BJ (cell line): Measurements from ENCODE around the gene PTK6. TPM values are rescaled to one million over a fixed set of nuclear protein-coding genes. Genes with fewer than 3 reads are reported as not detected.
"Not testable (repeated sequence)": the region's sequence is repeated elsewhere in the genome, so short reads cannot be mapped to it uniquely, and the experiment has no call there.

ENCODE experiments used
- CTCF ChIA-PET: fragments of 350-600 bp; formaldehyde crosslinking; extraction: SDS; loops from one replicate; lab custom pipeline; 2021; ENCODE audit warnings: antibody characterized with exemption, inconsistent platforms; lab: Yijun Ruan, JAX
- POLR2A ChIA-PET: fragments of 300-600 bp; sonication (Branson Sonifier 250); formaldehyde crosslinking; extraction: SDS; loops from one replicate; lab custom pipeline; 2021; ENCODE audit warnings: antibody characterized with exemption; lab: Charles Lee
- DNase-seq: peaks from one replicate; pipeline ENCODE4 v3.0.0-alpha.2; 2011; ENCODE audit warnings: low read depth
- H3K27me3 ChIP-seq: 2 replicates; pipeline ENCODE4 v1.6.0; 2011; ENCODE audit warnings: low read length; ENCODE audit not compliant: control insufficient read depth, insufficient read depth
- H3K36me3 ChIP-seq: 2 replicates; pipeline ENCODE4 v1.5.1; 2011; ENCODE audit warnings: low read length; ENCODE audit not compliant: control insufficient read depth, insufficient read depth
- H3K4me3 ChIP-seq: 2 replicates; pipeline ENCODE4 v1.5.1; 2011; ENCODE audit warnings: low read depth, mild to moderate bottlenecking, control low read depth, low read length
- CTCF ChIP-seq: IDR thresholded peaks from 2 replicates; pipeline ENCODE4 v1.5.1; 2011; ENCODE audit warnings: low read depth, mild to moderate bottlenecking, control low read depth, inconsistent platforms, low read length, moderate library complexity; ENCODE audit not compliant: insufficient read depth
- polyA plus RNA-seq: library from polyadenylated mRNA; depleted of rRNA; stranded (reverse); fragments of >200 nt; gene quantifications from 2 replicates; pipeline ENCODE4 v1.2.3, GENCODE V29; 2011; rRNA removed

PTK6 gene
- polyA plus RNA-seq, 1 experiment = 0.05 TPM

DNA sequence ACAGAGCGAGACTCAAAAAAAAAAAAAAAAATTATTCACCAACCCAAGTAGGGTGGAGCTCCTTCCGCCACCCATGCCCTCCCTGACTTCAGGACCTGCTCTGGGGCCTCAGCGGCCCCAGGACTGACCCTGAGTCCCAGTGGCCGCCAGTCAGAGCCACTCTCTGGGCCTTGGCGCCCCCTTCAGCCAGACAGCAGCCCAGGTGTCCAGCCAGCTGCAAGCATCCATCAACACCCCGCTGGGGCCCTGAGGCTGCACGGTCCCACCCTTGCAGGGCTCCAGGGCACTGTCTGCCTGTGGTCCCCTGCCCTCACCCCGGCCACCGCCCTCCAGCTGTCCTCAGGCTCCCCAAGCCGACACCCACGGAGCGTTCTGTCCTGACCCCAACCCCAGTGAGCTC, 53.3 kb downstream of the PTK6 start:
- POLR2A ChIA-PET = no interaction called here
- no peak overlapping the region for H3K4me3 ChIP-seq
- H3K27me3 ChIP-seq = peaks cover 2% of the 10 kb centered on the region
- TF ChIP-seq CTCF = no peak; the same call in 1 of the 2 replicates
- CTCF ChIA-PET = interaction anchor here (0.7 to 1.6 kb wide), 3 partner anchors 10 to 29 kb away, joined by 3 to 6 read pairs (median 3); no protein-coding TSS in a partner anchor
- no peak for DNase-seq
- no peaks in the 10 kb centered on the region for H3K36me3 ChIP-seq

DNA sequence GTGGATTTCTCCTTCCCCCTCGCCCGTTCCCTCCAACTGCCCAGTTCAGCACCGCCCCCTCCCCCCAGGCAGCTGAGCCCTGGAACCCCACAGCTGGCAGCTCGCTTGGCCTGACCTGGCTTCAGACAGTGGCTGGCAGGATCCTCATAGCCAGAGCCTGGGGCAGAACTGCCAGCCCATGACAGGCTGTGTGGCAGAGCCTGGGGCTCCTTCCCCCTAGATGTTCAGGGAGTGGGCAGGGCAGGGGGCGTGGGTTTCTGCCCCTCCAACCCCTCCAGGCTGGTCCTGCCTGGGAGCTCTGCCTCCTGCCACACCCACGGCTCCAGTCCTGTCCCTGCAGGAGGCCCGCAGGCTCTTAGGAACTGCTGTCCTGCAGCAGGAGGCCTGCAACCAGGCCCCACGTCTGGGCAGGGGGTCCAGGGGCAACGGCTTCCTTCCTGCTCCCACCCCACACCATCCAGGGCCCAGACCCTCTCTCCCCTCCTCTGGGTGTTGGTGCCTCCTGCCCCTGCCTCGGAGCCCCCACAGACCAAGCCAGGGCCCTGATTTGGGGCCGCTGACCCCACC, 55.1 kb downstream of the PTK6 start:
- POLR2A ChIA-PET = no interaction called here
- CTCF ChIA-PET = interaction anchor here (1.2 kb wide), 1 partner anchor 15 kb away, joined by 4 read pairs; no protein-coding TSS in a partner anchor
- peaks cover 9% of the 10 kb centered on the region for H3K27me3 ChIP-seq

GRCh38 chr20:63481503-63481902, 55.7 kb downstream of the PTK6 start:
- CTCF ChIA-PET = interaction anchor here (1.2 kb wide), 1 partner anchor 15 kb away, joined by 4 read pairs; no protein-coding TSS in a partner anchor
- no peak for DNase-seq
- POLR2A ChIA-PET = no interaction called here

More for the DNA sequence above, 55.1 kb downstream of the PTK6 start:
- Histone ChIP-seq H3K4me3 (no peak overlapping the region), H3K36me3 (no peaks in the 10 kb centered on the region)
- no peak for TF ChIP-seq CTCF
- DNase-seq = no peak

DNA sequence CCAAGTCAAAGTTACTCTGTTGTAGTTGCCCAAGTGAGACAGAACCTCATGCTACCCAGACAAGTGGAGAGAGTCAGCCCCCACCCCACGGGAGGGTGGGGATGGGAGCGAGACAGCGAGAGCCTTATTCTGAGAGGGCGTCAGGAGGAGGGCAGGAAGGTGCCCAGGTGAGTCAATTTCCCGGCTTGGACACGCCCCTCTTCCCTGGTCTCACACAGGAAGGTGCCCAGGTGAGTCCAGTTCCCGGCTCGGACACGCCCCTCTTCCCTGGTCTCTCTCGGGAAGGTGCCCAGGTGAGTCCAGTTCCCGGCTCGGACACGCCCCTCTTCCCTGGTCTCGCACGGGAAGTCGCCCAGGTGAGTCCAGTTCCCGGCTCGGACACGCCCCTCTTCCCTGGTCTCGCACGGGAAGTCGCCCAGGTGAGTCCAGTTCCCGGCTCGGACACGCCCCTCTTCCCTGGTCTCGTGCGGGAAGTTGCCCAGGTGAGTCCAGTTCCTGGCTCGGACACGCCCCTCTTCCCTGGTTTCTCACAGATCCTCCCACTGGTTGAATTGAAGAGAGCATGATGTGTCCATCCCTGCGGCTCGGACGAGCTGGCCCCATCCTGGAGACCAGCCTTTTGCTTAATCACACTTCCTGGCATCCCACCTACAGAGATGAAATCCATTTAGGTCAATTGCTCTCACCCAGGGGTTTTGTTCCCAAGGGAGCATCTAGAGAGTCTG, 57.3 kb downstream of the PTK6 start:
- POLR2A ChIA-PET, H3K4me3 ChIP-seq, DNase-seq, H3K36me3 ChIP-seq, CTCF ChIA-PET: not testable (repeated sequence)
- H3K27me3 ChIP-seq = peaks cover 13% of the 10 kb centered on the region

More at GRCh38 chr20:63481503-63481902, 55.7 kb downstream of the PTK6 start:
- peaks cover 9% of the 10 kb centered on the region for H3K27me3 ChIP-seq
- no peak overlapping the region for H3K4me3 ChIP-seq
- no peak for TF ChIP-seq CTCF
- no peaks in the 10 kb centered on the region for H3K36me3 ChIP-seq

GRCh38 chr20:63478346-63479302, 58.6 kb downstream of the PTK6 start:
- Histone ChIP-seq H3K27me3 (peaks cover 24% of the 10 kb centered on the region), H3K36me3 (no peaks in the 10 kb centered on the region), H3K4me3 (no peak overlapping the region)
- ChIA-PET POLR2A (no interaction called here), CTCF (interaction anchor here (1.1 kb wide), 1 partner anchor 297 kb away, joined by 3 read pairs; no protein-coding TSS in a partner anchor)
- TF ChIP-seq CTCF = no peak
- DNase-seq = no peak

Other genes starting within 250 kb of the PTK6 start
- gene COL20A1, start 244.2 kb downstream of the PTK6 start, polyA plus RNA-seq = not detected in 2 replicates
- not detected in 2 replicates for gene CHRNA4, start 176.0 kb downstream of the PTK6 start, polyA plus RNA-seq
- not detected in 2 replicates for gene KCNQ2, start 64.7 kb downstream of the PTK6 start, polyA plus RNA-seq
- 8.3 and 9.4 TPM in 2 replicates for gene EEF1A2, start 38.3 kb downstream of the PTK6 start, polyA plus RNA-seq
- 16.5 and 26.9 TPM in 2 replicates for gene PPDPF, start 16.6 kb downstream of the PTK6 start, polyA plus RNA-seq
- not detected in 2 replicates for gene SRMS, start 10.4 kb upstream of the PTK6 start, polyA plus RNA-seq
- 0.26 and 0.76 TPM in 2 replicates for gene FNDC11, start 16.8 kb upstream of the PTK6 start, polyA plus RNA-seq
- 4.3 and 7.9 TPM in 2 replicates for gene HELZ2, start 36.9 kb upstream of the PTK6 start, polyA plus RNA-seq
- gene GMEB2, start 89.7 kb upstream of the PTK6 start, polyA plus RNA-seq = 5.2 and 7.4 TPM in 2 replicates
- 9.7 and 12.7 TPM in 2 replicates for gene STMN3, start 116.0 kb upstream of the PTK6 start, polyA plus RNA-seq
- gene RTEL1, start 120.9 kb upstream of the PTK6 start, polyA plus RNA-seq = 13.6 and 18.3 TPM in 2 replicates
- gene TNFRSF6B, start 159.3 kb upstream of the PTK6 start, polyA plus RNA-seq = 2.1 and 3.2 TPM in 2 replicates
- 29.3 and 41.9 TPM in 2 replicates for gene ARFRP1, start 170.6 kb upstream of the PTK6 start, polyA plus RNA-seq
- 9.4 and 15.9 TPM in 2 replicates for gene ZGPAT, start 170.7 kb upstream of the PTK6 start, polyA plus RNA-seq
- gene LIME1, start 199.3 kb upstream of the PTK6 start, polyA plus RNA-seq = 1.7 and 2.5 TPM in 2 replicates
- gene SLC2A4RG, start 202.4 kb upstream of the PTK6 start, polyA plus RNA-seq = 36.6 and 52.0 TPM in 2 replicates